HG03045 (cell line): ENCODE measurements around the gene ABCG2.
"Not testable (repeated sequence)": the region's sequence is repeated elsewhere in the genome, so short reads cannot be mapped to it uniquely, and the experiment has no call there.

Experiments
- ATAC-seq: cut with Tn5 transposase; IDR thresholded peaks from one replicate; pipeline ENCODE4 v1.9.1; 2021; ENCODE audit warnings: mild to moderate bottlenecking, moderate library complexity; ENCODE audit not compliant: unreplicated experiment

ABCG2 gene

GRCh38 chr4:88119943-88120342 lies 38.5 kb downstream of the ABCG2 start:
- ATAC-seq = no peak

GRCh38 chr4:88115587-88115986 lies 42.9 kb downstream of the ABCG2 start:
- ATAC-seq = no peak

GRCh38 chr4:88112856-88113255 lies 45.6 kb downstream of the ABCG2 start:
- ATAC-seq = no peak

- ATAC-seq = no peak
These were observed 47.6 kb downstream of the ABCG2 start for GRCh38 chr4:88110826-88111225.

- no peak for ATAC-seq
These were observed 49.1 kb downstream of the ABCG2 start for GRCh38 chr4:88109123-88109881.

GRCh38 chr4:88108747-88109122 lies 49.7 kb downstream of the ABCG2 start:
- ATAC-seq = no peak

- not testable (repeated sequence) for ATAC-seq
These were observed 50.4 kb downstream of the ABCG2 start for GRCh38 chr4:88108108-88108465.

GRCh38 chr4:88107406-88108107 lies 50.9 kb downstream of the ABCG2 start:
- ATAC-seq = no peak

- no peak for ATAC-seq
These were observed 52.2 kb downstream of the ABCG2 start for GRCh38 chr4:88106205-88106604.

GRCh38 chr4:88104902-88105610 lies 53.4 kb downstream of the ABCG2 start:
- no peak for ATAC-seq

- no peak for ATAC-seq
These were observed 56.4 kb downstream of the ABCG2 start for GRCh38 chr4:88102026-88102425.

GRCh38 chr4:88101165-88101564 lies 57.3 kb downstream of the ABCG2 start:
- ATAC-seq = no peak

- no peak for ATAC-seq
These were observed 59.3 kb downstream of the ABCG2 start for GRCh38 chr4:88098993-88099752.

- ATAC-seq = no peak
These were observed 60.7 kb downstream of the ABCG2 start for GRCh38 chr4:88097781-88098180.

GRCh38 chr4:88097301-88097700 lies 61.1 kb downstream of the ABCG2 start:
- no peak for ATAC-seq

GRCh38 chr4:88093874-88094273 lies 64.6 kb downstream of the ABCG2 start:
- no peak for ATAC-seq

- no peak for ATAC-seq
These were observed 67.1 kb downstream of the ABCG2 start for GRCh38 chr4:88091378-88091777.

GRCh38 chr4:88090898-88091297 lies 67.5 kb downstream of the ABCG2 start:
- no peak for ATAC-seq

GRCh38 chr4:88087004-88087403 lies 71.4 kb downstream of the ABCG2 start:
- ATAC-seq = no peak

- ATAC-seq = no peak
These were observed 77.8 kb downstream of the ABCG2 start for GRCh38 chr4:88080626-88081025.

GRCh38 chr4:88078579-88078978 lies 79.9 kb downstream of the ABCG2 start:
- ATAC-seq = no peak
